Caco-2 (cell line): ENCODE results near the gene KCTD2. TPM values are rescaled to one million over a fixed set of nuclear protein-coding genes. Genes with fewer than 3 reads are reported as not detected.
"Not testable (repeated sequence)": the region's sequence is repeated elsewhere in the genome, so short reads cannot be mapped to it uniquely, and the experiment has no call there.

ENCODE experiments used
- BruUV-seq: library from RNA; stranded (reverse); fragments of 400-500 nt; replicated peaks from 2 replicates; lab custom pipeline; 2021; lab: Mats Ljungman, UMichigan
- CTCF ChIA-PET: fragments of 300-600 bp; sonication (Branson Sonifier 250); formaldehyde crosslinking; loops from one replicate; lab custom pipeline; 2022; ENCODE audit warnings: antibody characterized with exemption; lab: Charles Lee
- POLR2A ChIA-PET: fragments of 300-600 bp; sonication (Branson Sonifier 250); formaldehyde crosslinking; loops from one replicate; lab custom pipeline; 2022; ENCODE audit warnings: antibody characterized with exemption; lab: Charles Lee
- DNase-seq, 2 experiments: peaks; one replicate each; pipeline versions ENCODE4 v3.0.0 to v3.0.0-alpha.2; 2020 to 2022
- H3K27me3 ChIP-seq: replicated peaks from 2 replicates; pipeline ENCODE4 v1.6.0; 2011; ENCODE audit warnings: low read length; ENCODE audit not compliant: control insufficient read depth, insufficient read depth
- H3K36me3 ChIP-seq: 2 replicates; pipeline ENCODE4 v1.5.1; 2011; ENCODE audit warnings: low read length; ENCODE audit not compliant: control insufficient read depth, insufficient read depth
- H3K4me1 ChIP-seq: fragments of 250-450 bp; sonication (Bioruptor Pico); 2 replicates; pipeline ENCODE4 v1.5.1; 2020; ENCODE audit warnings: mild to moderate bottlenecking
- H3K4me3 ChIP-seq: 2 replicates; pipeline ENCODE4 v1.5.1; 2011; ENCODE audit warnings: low read depth, mild to moderate bottlenecking, control low read depth, low read length
- H3K9me3 ChIP-seq: fragments of 250-450 bp; sonication (Bioruptor Pico); 2 replicates; pipeline ENCODE4 v1.5.1; 2020; ENCODE audit warnings: mild to moderate bottlenecking, moderate library complexity
- H3K27ac Mint-ChIP-seq: one replicate; pipeline ENCODE4 v1.8.0; 2022; ENCODE audit warnings: mixed read lengths; ENCODE audit not compliant: unreplicated experiment
- H3K27me3 Mint-ChIP-seq: one replicate; pipeline ENCODE4 v1.8.0; 2022; ENCODE audit warnings: mixed read lengths; ENCODE audit not compliant: insufficient read depth, unreplicated experiment
- H3K36me3 Mint-ChIP-seq: one replicate; pipeline ENCODE4 v1.8.0; 2022; ENCODE audit warnings: mild to moderate bottlenecking, mixed read lengths; ENCODE audit not compliant: insufficient read depth, unreplicated experiment
- H3K4me1 Mint-ChIP-seq: one replicate; pipeline ENCODE4 v1.8.0; 2022; ENCODE audit warnings: low read depth, mixed read lengths; ENCODE audit not compliant: unreplicated experiment
- H3K4me3 Mint-ChIP-seq: one replicate; pipeline ENCODE4 v1.8.0; 2022; ENCODE audit warnings: mild to moderate bottlenecking, moderate library complexity, mixed read lengths; ENCODE audit not compliant: unreplicated experiment
- H3K9me3 Mint-ChIP-seq: one replicate; pipeline ENCODE4 v1.8.0; 2022; ENCODE audit warnings: mixed read lengths; ENCODE audit not compliant: unreplicated experiment
- intact Hi-C: fragments of 100-400 bp; cut with micrococcal nuclease; formaldehyde crosslinking; loops from one replicate; pipeline ENCODE4 v1.10.0; 2022; ENCODE audit not compliant: unreplicated experiment
- total RNA-seq: library from RNA; stranded (reverse); gene quantifications from 2 replicates; pipeline ENCODE4 v1.2.3, GENCODE V29; 2022
- TF ChIP-seq, protein P1 (sequence below), 2 experiments: fragments of 200-600 bp in 1 of 2; IDR thresholded peaks; 1 replicate in 1 of 2; 2 replicates in 1 of 2; pipeline versions ENCODE4 v1.5.1 to v1.8.0; 2011 to 2022; ENCODE audit warnings: antibody characterized with exemption in 1 of 2, control low read depth in 1 of 2, inconsistent platforms in 1 of 2, low read depth in 1 of 2, low read length in 1 of 2, mild to moderate bottlenecking in 1 of 2, moderate library complexity in 1 of 2; ENCODE audit not compliant: insufficient read depth in 1 of 2, severe bottlenecking in 1 of 2, unreplicated experiment in 1 of 2

Gene KCTD2
- total RNA-seq, 1 experiment from 2014 or later: 28.8 TPM

DNA sequence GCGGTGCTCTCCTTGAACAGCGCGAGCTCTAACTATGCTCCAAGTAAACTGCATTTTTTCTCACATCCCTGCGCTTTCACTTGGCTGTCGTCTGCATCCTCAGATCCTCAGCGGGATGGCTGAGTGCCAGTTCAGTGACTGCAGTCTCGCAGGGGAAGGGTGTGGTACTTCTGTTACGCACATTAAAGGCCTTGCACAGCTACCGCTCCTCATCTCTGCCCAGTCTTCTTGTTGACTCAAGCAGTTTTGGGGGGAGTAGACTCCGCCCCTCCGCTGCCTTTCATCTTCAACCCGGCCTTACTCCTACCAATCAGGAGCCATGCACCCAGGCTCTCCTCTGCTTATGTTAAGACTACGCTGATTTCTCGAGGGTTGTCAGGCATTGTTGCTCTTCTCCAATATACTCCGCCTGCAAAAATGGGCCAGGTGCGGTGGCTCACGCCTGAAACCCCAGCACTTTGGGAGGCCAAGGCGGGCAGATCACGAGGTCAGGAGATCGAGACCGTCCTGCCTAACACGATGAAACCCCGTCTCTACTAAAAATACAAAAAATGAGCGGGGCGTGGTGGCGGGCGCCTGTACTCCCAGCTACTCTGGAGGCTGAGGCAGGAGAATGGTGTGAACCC lies 10.3 kb upstream of the KCTD2 start:
- intact Hi-C loops: no loop called here
- POLR2A ChIA-PET: interaction anchor here (0.7 kb wide), 1 partner anchor 137 kb away, joined by 4 read pairs; no protein-coding TSS in a partner anchor

DNA sequence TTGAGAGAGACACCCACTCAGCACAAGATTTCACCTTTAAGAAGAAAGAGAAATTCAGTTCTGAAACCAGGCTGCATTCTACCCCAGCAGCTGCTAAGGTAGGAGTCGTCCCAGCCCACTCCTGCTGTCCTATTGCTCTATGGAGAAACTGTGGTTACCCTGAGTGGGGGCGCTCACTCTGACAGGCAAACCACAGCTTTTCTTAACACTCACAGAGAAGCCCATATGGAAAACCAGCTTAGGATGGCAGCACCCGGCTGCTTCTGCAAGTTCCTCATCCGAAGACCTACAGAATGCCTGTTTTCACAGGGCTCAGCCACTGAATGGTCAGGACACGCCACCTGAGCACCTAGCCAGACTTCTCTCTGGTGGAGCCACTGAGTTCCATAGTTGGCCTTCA lies 7.8 kb upstream of the KCTD2 start:
- Histone ChIP-seq H3K4me1 (no peaks in the 10 kb centered on the region), H3K9me3 (no peaks in the 10 kb centered on the region), H3K27me3 (no peaks in the 10 kb centered on the region), H3K36me3 (no peaks in the 10 kb centered on the region; the same call in 1 of the 2 replicates), H3K4me3 (no peak overlapping the region)
- H3K4me1 Mint-ChIP-seq: peaks cover 20% of the 10 kb centered on the region
- DNase-seq: no peak
- H3K36me3 Mint-ChIP-seq: peaks cover 58% of the 10 kb centered on the region
- H3K4me3 Mint-ChIP-seq: no peak overlapping the region
- H3K9me3 Mint-ChIP-seq: no peaks in the 10 kb centered on the region
- ChIA-PET POLR2A (interaction anchor here (0.6 kb wide), 1 partner anchor 57 kb away, joined by 3 read pairs; no protein-coding TSS in a partner anchor), CTCF (no interaction called here)
- H3K27ac Mint-ChIP-seq: no peak overlapping the region
- no TSS peak for BruUV-seq
- TF ChIP-seq, protein P1, sequence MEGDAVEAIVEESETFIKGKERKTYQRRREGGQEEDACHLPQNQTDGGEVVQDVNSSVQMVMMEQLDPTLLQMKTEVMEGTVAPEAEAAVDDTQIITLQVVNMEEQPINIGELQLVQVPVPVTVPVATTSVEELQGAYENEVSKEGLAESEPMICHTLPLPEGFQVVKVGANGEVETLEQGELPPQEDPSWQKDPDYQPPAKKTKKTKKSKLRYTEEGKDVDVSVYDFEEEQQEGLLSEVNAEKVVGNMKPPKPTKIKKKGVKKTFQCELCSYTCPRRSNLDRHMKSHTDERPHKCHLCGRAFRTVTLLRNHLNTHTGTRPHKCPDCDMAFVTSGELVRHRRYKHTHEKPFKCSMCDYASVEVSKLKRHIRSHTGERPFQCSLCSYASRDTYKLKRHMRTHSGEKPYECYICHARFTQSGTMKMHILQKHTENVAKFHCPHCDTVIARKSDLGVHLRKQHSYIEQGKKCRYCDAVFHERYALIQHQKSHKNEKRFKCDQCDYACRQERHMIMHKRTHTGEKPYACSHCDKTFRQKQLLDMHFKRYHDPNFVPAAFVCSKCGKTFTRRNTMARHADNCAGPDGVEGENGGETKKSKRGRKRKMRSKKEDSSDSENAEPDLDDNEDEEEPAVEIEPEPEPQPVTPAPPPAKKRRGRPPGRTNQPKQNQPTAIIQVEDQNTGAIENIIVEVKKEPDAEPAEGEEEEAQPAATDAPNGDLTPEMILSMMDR (IDR thresholded peaks at IDR 0.05; ENCODE audit: insufficient read depth in 1 of 2, low read depth in 1 of 2, low read length in 1 of 2, severe bottlenecking in 1 of 2, unreplicated experiment in 1 of 2): no peak
- intact Hi-C loops: no loop called here
- peaks cover 3% of the 10 kb centered on the region for H3K27me3 Mint-ChIP-seq

More for the DNA sequence above, 10.3 kb upstream of the KCTD2 start:
- Histone ChIP-seq H3K9me3 (no peaks in the 10 kb centered on the region), H3K27me3 (no peaks in the 10 kb centered on the region), H3K4me3 (no peak overlapping the region), H3K36me3 (no peaks in the 10 kb centered on the region; the same call in 1 of the 2 replicates), H3K4me1 (no peaks in the 10 kb centered on the region)
- TF ChIP-seq, protein P1 (IDR thresholded peaks at IDR 0.05; ENCODE audit: insufficient read depth in 1 of 2, low read depth in 1 of 2, low read length in 1 of 2, severe bottlenecking in 1 of 2, unreplicated experiment in 1 of 2): no peak
- BruUV-seq: no TSS peak
- no peak for DNase-seq
- H3K36me3 Mint-ChIP-seq: peaks cover 70% of the 10 kb centered on the region
- H3K4me3 Mint-ChIP-seq: peak overlapping the region; percentile 94
- CTCF ChIA-PET: interaction anchor here (2.0 kb wide), 1 partner anchor 25 kb away, joined by 21 read pairs; the partner anchor contains the start of gene MRPL58
- H3K4me1 Mint-ChIP-seq: peaks cover 30% of the 10 kb centered on the region
- no peaks in the 10 kb centered on the region for H3K9me3 Mint-ChIP-seq
- peak overlapping the region; percentile 98 for H3K27ac Mint-ChIP-seq
- peaks cover 4% of the 10 kb centered on the region for H3K27me3 Mint-ChIP-seq

DNA sequence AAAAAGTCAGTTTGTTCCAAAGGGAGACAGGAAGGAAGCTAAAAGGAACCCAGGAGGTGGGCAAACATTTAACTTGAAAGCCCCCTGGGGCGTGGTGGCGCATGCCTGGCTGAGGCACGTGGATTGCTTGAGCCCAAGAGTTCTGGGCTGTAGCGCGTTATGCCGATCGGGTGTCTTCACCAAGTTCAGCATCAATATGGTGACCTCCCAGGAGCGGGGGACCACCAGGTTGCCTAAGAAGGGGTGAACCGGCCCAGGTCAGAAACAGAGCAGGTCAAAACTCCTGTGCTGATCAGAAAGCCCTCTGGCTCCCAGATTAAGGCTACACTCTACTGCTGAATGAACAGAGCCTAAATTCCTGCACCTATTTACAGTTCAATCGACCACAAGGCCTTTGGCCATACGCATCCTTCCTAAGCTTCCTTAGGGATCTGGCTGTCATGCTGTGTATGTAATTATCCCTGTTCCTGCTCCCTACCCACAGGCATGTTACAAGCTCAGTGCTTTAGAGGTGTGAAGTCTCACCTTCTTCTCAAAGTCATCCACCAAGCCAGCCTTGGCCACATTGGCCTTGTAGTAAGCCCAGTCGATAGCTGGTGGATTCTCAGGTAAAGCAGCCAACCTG lies 5.3 kb upstream of the KCTD2 start:
- intact Hi-C loops: no loop called here
- Histone ChIP-seq H3K27me3 (no peaks in the 10 kb centered on the region), H3K36me3 (no peaks in the 10 kb centered on the region; the same call in 1 of the 2 replicates), H3K4me3 (no peak overlapping the region), H3K9me3 (no peaks in the 10 kb centered on the region), H3K4me1 (peaks cover 7% of the 10 kb centered on the region; the same call in 1 of the 2 replicates)
- DNase-seq: no peak
- H3K27me3 Mint-ChIP-seq: no peaks in the 10 kb centered on the region
- H3K4me3 Mint-ChIP-seq: no peak overlapping the region
- H3K36me3 Mint-ChIP-seq: peaks cover 56% of the 10 kb centered on the region
- POLR2A ChIA-PET: interaction anchor here (0.6 kb wide), 1 partner anchor 309 kb away, joined by 3 read pairs; no protein-coding TSS in a partner anchor
- no TSS peak for BruUV-seq
- TF ChIP-seq, protein P1 (IDR thresholded peaks at IDR 0.05; ENCODE audit: insufficient read depth in 1 of 2, low read depth in 1 of 2, low read length in 1 of 2, severe bottlenecking in 1 of 2, unreplicated experiment in 1 of 2): no peak
- H3K9me3 Mint-ChIP-seq: no peaks in the 10 kb centered on the region
- H3K27ac Mint-ChIP-seq: no peak overlapping the region
- CTCF ChIA-PET: no interaction called here
- peaks cover 3% of the 10 kb centered on the region for H3K4me1 Mint-ChIP-seq

DNA sequence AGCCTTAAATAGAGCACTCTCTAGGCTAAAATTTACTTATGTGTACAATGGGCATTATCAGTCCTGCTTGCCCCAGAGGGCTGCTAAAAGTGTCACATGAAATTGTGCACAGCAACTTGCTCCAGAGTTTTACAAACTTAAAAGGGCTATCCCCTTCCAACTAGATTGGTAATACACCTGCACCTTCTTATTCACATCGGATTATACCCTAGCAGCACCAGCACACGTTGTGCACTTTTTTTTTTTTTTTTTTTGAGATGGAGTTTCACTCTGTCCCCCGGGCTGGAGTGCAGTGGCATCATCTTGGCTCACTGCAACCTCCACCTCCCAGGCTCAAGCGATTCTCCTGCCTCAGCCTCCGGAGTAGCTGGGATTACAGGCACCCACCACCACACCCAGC lies 3.2 kb upstream of the KCTD2 start:
- H3K9me3 Mint-ChIP-seq, H3K27me3 Mint-ChIP-seq, CTCF ChIA-PET, H3K27me3 ChIP-seq, H3K27ac Mint-ChIP-seq, DNase-seq, intact Hi-C loops, H3K4me1 ChIP-seq, H3K36me3 ChIP-seq, H3K4me3 Mint-ChIP-seq, H3K9me3 ChIP-seq, H3K4me1 Mint-ChIP-seq, BruUV-seq, H3K4me3 ChIP-seq: not testable (repeated sequence)
- POLR2A ChIA-PET: interaction anchor here (0.7 kb wide), 1 partner anchor 88 kb away, joined by 10 read pairs; the partner anchor contains the start of gene NT5C
- H3K36me3 Mint-ChIP-seq: peaks cover 49% of the 10 kb centered on the region
